GM19035 (cell line): ENCODE measurements around the gene TNFAIP2.

Experiments used
- ATAC-seq: cut with Tn5 transposase; IDR thresholded peaks from one replicate; pipeline ENCODE4 v1.9.1; 2021; ENCODE audit not compliant: unreplicated experiment

Gene TNFAIP2

DNA sequence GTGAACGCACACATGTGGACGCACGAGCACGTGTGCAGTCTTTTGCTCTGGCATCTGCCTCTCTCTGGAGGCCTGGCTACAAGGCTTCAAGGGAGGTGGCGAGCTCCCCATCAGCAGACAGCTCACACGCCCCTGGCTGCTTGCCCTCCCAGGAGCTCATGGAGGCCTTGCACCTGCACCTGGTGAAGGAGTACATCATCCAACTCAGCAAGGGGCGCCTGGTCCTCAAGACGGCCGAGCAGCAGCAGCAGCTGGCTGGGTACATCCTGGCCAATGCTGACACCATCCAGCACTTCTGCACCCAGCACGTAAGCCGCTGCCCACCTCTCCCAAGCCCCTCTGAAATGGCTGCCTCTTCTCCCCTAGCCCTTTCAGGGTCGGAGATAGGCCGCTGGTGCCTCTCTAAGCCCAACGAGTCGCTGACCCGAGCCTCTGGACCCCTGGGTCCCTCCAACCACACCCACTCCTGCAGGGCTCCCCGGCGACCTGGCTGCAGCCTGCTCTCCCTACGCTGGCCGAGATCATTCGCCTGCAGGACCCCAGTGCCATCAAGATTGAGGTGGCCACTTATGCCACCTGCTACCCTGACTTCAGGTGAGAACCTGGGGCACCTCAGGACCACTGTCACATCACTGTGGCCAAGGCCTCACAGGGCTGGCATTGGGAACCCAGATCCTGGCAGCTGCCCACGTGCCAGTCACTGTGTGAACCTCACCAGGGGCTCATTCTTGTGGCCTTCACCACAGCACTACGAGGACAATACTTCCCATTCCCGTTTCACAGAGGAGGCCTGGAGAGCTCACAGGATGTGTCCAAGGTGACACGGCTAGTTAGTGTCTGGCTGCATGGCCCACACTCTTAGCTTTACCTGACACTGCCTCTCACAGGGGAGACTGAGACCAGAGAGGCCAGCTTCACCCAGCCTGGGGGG, 10.2 kb downstream of the TNFAIP2 start:
- no peak for ATAC-seq

DNA sequence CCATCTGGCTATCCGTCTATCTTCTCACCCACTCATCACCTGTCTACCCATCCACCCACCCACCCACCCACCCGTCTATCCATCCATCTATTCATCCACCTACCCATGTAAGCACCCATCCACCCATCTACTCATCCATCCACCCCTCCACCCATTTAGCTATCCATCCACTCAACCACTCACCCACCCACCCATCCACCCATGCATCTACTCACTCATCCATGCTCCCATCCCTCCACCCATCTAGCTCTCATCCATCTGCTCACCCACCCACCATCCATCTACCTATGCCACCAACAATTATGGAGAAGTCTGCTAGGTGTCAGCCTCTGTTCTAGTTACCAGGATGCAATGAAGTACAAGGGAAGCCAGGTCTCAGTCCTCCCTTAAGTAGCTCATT, 11.1 kb downstream of the TNFAIP2 start:
- ATAC-seq, result no peak

DNA sequence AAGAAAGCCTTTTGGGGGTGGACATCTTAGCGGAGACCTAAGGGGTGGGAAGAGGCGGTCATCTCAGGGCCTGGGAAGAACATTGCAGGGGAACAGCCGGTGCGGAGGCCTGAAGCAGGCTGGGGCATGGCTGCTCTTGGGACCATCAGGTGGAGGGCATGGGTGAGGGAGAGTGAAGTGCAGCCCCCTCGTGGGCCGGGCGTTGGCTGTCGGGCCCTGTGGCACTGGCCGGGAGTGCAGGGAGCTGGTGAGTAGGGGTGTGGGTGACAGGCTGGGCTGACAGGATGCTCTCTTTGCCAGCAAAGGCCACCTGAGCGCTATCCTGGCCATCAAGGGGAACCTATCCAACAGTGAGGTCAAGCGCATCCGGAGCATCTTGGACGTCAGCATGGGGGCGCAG, 11.7 kb downstream of the TNFAIP2 start:
- no peak for ATAC-seq

DNA sequence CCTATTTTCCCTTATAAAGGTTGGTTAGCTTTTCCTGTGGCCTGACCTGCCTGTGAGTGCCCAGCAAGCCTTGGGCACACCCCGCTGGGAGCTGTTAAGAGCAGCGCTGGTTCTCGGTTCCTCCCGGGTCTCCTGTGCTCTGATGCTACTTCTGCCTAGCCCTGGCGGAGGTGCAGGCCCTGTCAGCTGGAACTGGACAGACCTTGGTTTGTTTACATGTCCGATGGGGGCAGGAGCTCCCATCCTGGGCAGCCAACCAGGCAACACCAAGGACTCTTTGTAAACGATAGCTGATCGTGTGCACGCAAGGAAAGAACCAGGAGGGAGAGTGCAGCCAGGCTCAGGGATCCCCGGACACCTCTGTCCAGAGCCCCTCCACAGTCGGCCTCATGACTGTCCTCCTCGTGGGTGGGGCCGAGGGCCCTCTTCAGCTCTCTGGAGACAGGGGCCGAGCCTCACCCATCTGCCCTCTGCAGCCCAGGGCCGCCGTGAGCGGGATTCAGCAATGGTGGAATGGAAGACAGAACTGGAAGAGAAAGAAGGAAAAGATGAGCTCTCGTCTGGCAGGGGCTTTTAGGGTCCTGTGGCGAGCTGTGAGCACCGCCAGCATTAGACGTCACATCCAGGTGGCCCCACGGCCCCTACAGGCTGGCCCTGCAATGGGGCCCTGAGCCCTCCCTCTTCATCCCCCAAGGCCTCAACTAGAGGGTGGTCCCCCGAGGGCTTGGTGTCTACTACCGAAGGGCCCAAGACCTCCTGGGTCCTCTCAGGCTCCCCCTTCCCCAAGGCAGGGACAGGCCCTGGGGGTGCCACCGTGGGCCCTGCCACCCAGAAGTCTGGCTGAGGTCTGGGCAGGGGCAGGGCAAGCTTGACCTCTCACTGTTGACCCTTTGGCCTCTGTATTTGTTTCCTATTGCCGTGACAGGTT, 12.3 kb downstream of the TNFAIP2 start:
- no peak for ATAC-seq

DNA sequence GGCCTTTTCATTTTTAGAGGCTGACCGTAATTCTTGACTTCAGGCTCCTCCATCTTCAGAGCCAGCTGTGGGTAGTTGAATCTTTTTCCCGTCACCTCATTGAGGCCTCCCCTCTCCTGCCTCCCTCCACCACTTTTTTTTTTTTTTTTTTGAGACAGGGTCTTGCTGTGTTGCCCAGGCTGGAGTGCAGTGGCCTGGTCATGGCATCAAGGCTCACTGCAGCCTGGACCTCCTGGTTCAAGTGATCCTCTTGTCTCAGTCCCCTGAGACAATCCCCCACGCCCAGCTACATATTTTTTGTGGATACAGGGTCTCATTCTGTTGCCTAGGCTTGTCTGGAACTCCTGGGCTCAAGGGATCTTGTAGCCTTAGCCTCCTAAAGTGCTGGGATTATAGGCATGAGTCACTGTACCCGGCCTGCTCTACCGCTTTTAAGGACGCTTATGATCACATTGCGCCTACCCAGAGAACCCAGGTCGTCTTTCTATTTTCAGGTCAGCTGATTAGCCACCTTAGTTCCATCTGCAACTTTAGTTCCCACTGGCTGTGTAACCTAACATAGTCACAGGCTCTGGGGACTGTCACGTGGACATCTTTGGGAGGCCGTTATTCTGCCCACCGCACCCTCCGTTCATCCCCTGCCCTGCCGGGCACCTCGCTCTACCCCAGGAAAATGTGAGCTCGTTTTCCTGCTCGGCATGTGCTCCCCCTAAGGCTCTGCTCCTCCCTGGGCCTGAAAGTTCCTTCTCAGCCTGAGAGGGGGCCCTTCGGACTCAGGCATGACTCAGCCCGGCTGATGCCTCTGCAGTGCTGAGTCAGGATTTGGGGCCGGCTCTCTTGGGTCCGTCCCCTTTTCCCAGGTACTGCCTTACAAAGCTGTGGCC, 13.4 kb downstream of the TNFAIP2 start:
- ATAC-seq, result no peak

DNA sequence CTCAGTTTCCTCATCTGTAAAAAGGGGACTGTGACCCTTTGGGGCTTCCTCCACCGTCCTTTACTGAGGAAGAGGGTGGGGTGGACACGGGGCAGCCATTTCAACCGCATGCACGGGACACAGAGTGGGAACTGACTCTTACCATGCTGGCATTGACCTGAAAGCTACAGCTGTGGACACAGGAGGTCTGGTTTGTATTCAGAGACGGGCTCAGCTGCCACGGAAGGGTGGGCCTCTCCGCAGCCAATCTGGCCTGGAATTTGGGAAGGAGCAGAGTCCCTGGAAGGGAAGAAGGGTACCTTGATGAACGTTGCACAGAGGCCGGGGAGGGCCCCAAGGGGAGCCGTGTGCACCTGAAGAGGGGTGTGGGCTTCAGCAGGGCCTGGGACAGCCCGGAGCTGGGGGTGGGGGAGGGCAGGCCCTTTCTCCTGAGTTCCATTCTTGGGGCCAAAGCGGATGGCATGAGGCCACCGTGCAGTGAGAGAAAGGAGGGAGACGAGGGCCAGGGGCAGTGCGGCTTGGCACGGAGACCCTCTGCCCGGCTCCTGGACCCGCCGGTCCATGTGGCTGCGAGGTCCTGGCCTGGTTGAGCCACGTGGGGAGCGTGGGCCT, 14.5 kb downstream of the TNFAIP2 start:
- ATAC-seq, result no peak

DNA sequence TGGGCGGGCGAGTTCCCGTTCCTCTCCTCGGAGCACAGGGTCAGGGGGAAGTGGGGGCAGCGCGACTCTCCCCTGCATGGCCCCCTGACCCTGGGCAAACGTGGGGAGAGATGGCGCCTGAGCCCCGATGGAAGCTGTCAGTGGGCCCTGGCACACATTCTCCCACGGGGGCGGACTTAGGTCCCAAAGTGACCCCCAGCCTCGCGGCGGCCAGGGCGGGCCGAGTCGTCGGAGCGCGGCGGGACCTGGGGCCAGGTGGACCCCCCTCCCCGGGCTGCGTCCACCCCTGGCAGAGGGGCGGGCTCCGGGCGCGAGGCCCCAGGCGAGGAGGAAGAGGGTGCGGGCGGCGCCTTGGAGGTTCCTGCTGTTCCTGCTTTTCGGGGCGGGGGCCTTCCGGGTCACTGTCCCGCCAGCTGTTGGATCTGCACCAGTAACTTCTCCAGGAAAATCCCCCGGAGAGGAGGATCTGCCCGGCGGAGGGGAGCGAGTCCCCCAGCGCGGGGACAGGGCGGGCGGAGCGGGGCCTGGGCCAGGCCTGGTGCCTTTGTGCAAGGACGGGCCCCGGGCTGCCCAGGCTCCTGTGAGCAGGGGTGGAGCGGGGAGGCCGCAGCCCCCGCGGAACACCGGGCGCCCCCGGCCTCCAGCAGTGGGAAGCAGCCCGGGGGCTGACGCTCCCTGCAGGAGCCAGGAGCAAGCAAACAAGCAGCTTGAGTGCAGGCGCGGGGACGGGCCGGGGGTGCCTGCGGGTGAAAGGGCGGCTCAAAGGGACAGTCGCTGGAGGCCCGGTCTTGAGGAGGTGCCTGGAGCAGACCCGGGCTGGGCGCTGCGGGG, 15.3 kb downstream of the TNFAIP2 start:
- ATAC-seq, result no peak

DNA sequence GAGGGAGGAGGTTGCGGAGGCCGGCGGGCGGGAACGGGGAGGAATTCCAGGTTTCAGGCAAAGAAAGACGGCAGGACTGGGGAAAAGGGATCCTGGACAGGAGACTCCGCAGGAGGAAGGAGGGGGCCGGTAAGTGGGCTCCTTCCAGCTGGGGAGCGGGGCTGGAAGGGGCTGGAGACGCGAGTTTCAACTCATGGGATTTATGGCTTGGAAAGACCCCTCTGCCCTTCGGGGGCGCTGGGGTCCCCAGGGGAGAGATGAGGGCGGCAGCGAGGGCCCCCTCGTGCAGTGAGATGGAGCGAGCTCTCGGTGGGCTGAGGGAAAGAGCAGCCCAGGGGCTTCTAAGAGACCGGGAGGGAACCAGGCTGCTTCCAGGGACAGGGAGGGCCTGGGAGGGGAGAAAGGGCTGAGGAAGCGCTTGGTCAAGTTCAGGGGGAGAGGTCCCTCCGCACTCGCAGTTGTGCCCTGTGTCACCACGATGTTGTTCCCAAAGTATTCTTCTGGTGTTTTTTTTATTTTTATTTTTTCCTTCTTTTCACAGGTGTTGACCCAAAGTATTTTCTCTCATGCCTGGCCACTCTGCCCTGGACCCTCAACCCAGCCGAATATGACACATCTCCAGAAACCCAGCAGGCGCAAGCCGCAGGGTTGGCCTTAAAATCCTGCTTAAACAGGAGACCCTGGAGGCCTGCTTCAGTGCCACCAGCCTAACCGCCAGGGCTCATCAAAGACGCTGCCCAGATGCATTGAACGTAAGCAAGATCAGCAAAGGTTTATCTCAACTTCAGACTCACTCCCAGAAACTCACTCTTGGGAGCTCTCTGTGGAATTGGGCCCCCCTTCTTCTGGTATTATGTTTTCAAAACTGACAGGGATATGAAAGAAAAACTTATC, 16.1 kb downstream of the TNFAIP2 start:
- ATAC-seq, result no peak

DNA sequence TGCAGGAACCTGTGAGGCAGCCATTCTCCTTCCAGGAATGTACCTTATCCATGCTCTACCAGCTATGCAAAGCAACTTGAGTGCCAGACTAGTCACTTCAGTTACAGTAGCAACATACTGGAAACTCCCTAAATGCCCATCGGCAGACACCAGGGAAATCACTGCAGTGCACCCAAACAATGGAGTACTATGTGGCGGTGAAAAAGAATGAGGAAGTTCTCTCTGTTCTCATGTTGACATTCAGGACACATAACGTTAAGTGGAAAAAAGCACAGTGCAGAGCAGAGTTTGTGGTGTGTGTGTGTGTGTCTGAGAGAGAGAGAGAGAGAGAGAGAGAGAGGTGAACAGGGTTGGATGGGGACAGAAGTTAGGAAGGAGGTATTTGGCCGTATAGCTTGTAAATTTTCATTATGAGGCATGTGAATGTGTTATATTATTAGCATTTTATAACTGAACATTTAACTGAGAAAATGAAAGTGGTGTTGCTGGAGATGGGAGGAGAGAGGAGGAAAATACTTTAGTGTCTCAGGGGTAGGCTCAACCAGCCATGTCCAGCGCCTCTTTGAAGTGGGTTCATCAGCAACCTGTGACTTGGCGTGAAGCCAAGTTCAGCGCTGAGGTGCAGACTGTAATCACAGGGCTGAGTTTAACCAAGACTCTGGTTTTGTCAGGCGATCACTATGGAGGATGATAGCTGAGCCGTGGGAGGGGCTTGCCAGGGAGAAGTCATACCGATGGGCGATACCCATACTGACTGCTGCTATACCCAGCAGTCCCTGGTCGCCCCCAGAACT, 17.3 kb downstream of the TNFAIP2 start:
- no peak for ATAC-seq

DNA sequence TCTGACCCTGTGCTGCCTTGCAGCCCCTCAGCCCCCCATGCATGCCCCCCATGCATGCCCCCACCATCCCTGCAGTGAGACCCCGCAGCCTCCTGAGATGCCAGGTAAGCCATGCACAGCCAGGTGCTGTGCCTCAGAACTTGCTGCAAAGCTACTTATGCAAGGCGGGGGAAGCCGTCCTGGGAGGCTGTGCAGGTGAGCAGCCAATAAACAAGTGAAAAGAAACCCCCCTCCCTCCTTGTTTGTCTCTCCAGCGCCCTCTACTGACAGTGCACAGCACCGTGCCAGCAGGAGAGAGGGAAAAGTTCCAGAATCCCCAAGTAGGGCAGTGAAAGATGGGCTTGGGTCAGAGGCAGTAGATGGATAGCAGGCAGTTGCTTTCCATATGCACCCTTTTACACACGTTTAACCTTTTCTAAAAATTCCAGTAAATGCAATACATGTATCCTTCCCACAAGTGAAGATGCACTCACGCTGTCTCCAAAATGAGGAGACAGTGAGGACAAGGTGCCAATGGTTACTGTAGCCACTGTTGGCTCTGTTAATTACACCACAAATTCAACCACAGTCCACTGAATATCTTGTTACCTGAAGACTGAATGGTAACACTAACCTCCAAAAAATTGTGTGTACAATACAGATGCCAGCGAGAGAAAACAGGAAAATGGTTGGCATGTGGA, 18.0 kb downstream of the TNFAIP2 start:
- no peak for ATAC-seq

DNA sequence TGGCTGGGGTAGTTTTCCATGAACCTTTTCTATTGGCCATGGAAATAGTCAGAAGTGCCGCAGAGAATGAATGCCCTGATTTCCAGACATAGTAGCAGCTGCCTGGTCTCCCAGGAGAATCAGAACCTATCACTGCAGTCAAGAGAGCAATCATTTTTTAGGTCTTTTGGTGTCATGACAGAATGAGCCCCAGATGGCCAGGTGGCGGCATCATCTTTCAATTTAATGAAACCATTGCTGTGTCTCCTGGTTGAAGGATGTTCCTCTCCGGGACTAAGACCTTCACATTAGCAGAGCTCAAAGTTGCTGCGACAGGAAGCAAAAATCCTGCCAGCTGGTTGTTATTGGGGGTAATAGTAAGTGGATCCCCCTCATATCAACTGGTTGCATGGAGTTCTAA, 18.8 kb downstream of the TNFAIP2 start:
- ATAC-seq, result no peak

DNA sequence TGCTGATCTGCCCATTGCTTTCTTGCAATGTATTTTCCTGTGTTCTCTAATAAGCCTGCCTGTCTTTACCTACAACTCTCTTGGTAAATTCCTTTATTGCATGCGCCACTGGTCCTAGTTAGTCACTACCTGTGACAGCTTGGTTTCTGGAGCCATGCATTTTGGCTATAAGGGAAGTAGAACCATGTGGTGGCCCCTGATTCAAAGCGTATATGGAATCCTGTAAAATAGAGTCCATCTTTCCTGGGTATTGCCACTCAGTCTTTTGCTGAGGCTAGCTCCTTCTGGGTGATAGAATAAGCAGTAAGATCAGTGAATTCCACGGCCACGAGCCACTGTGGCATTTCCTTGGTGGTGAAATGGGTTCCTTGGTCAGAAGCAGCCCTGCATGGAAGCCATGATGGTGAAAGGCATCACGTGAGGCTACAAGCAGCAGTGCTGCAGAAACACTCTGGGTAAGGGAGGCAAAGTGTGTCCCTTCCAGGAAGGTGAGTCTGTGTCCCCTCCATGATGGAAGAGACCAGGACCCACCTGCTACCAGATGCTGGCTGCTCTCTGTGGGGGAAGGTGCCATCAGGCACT, 19.6 kb downstream of the TNFAIP2 start:
- no peak for ATAC-seq

DNA sequence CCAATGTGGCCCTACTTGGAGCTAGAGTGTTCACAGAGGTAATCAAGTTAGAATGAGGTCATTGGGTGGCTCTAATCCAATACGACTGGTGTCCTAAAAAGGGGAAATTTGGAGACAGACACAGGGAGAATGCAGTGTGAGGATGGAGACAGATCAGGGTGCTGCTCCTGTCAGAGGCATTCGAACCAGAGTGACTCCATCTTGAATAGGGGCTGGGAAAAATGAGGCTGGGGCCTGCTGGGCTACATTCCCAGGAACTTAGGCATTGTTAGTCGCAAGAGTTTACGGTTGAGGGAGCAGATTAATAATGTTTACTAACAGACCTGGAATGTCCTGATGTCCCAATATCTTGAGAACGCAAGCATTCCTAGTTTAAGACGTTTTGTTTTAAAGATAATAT, 20.2 kb downstream of the TNFAIP2 start:
- ATAC-seq, result no peak

DNA sequence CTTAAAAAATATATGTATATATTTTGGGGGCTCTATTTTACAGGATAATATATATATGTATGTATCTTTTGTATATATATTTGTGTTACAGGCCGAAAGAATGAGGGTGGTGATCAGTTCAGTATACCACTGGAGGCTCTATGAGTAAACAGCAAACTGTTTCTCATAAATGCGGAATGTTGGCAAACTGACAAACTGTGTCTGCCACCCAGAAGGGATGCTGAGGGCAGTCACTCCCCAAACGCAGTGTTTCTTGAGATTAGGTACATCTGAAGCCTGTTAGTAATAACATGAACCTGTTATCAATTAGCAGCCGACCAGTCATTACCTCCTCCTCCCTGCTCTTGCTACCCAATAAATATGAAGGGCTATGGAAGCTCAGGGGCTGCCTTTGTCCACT, 20.8 kb downstream of the TNFAIP2 start:
- no peak for ATAC-seq

DNA sequence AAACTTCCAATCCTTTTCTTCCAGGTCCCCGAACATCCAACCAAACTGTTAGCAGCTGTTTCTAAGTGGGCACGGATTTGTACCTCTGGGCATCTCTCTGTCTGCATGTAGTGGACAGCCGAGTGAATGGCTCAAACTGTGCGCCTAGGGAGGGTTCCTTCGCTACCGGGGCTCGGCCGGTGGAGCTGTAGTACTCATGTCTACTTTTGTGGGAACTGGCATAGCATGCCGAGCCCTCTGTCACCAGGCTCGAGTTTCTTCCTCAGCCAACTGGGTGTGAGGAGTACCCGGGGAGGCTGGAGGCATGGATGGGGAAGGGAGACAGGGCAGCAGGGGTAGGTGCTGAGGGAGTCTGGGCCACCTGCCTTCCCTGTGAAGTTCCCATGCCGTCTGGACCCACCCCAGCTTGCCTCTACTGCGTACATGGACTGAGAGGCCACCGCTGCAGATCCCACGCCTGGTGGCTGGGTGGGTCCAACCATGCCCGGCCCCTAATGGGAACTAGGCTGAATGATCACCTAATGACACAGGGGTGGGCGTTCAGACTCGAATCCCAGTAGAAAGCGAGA, 23.0 kb downstream of the TNFAIP2 start:
- no peak for ATAC-seq
